NT2/D1 (cell line): Measurements from ENCODE around the gene CNPY2.

Experiments used
- SUZ12 ChIP-seq: IDR thresholded peaks from 2 replicates; pipeline ENCODE4 v1.6.1; 2011; ENCODE audit not compliant: insufficient read length, insufficient read depth; ENCODE audit errors: extremely low read depth
- YY1 ChIP-seq: IDR thresholded peaks from 2 replicates; pipeline ENCODE4 v1.6.1; 2011; ENCODE audit not compliant: insufficient read length, insufficient read depth
- ZNF274 ChIP-seq: IDR thresholded peaks from 2 replicates; pipeline ENCODE4 v1.6.1; 2011; ENCODE audit warnings: mild to moderate bottlenecking, low read depth, low read length

GRCh38 chr12:56332512-56333196, 16.9 kb upstream of the CNPY2 start:
- TF ChIP-seq ZNF274 (no peak), YY1 (no peak), SUZ12 (no peak)
